HG03342 (cell line): ENCODE data around the gene DLGAP1.

Experiments
- ATAC-seq: cut with Tn5 transposase; IDR thresholded peaks from one replicate; pipeline ENCODE4 v1.9.1; 2021; ENCODE audit warnings: mild to moderate bottlenecking, moderate library complexity; ENCODE audit not compliant: unreplicated experiment

Gene DLGAP1

GRCh38 chr18:3466872-3467271, 988.2 kb downstream of the DLGAP1 start:
- no peak for ATAC-seq

GRCh38 chr18:3466045-3466444, 989.1 kb downstream of the DLGAP1 start:
- no peak for ATAC-seq

GRCh38 chr18:3463051-3463450, 992.1 kb downstream of the DLGAP1 start:
- ATAC-seq = no peak

GRCh38 chr18:3461704-3462103, 993.4 kb downstream of the DLGAP1 start:
- ATAC-seq = no peak

- ATAC-seq = no peak
Measured at GRCh38 chr18:3460823-3461398, 994.2 kb downstream of the DLGAP1 start.

GRCh38 chr18:3458952-3459853, 995.9 kb downstream of the DLGAP1 start:
- no peak for ATAC-seq

- ATAC-seq = no peak
Measured at GRCh38 chr18:3458378-3458777, 996.7 kb downstream of the DLGAP1 start.

- no peak for ATAC-seq
Measured at GRCh38 chr18:3457261-3457724, 997.8 kb downstream of the DLGAP1 start.

- no peak for ATAC-seq
Measured at GRCh38 chr18:3456686-3457069, 998.4 kb downstream of the DLGAP1 start.

GRCh38 chr18:3455907-3456685, 999.0 kb downstream of the DLGAP1 start:
- ATAC-seq = no peak

GRCh38 chr18:3455090-3455635, 999.9 kb downstream of the DLGAP1 start:
- no peak for ATAC-seq

GRCh38 chr18:3454365-3455089, 1000.6 kb downstream of the DLGAP1 start:
- ATAC-seq = no peak

- no peak for ATAC-seq
Measured at GRCh38 chr18:3453540-3454364, 1001.4 kb downstream of the DLGAP1 start.

- no peak for ATAC-seq
Measured at GRCh38 chr18:3452750-3453539, 1002.2 kb downstream of the DLGAP1 start.

GRCh38 chr18:3451989-3452749, 1002.9 kb downstream of the DLGAP1 start:
- no peak for ATAC-seq

GRCh38 chr18:3451183-3451988, 1003.7 kb downstream of the DLGAP1 start:
- no peak for ATAC-seq

- no peak for ATAC-seq
Measured at GRCh38 chr18:3450799-3451182, 1004.3 kb downstream of the DLGAP1 start.
